Liver (tissue), 3 donors: ENCODE measurements around the gene ELN.

Experiments used
- RAD21 ChIP-seq, 2 donors: IDR thresholded peaks; 2 replicates each; pipeline ENCODE4 v1.6.1; 2016; ENCODE audit warnings: antibody characterized with exemption in 2 of 2, mild to moderate bottlenecking in 2 of 2
- TF ChIP-seq, protein P1 (sequence below): IDR thresholded peaks from 2 replicates; pipeline ENCODE4 v1.6.1; 2016; ENCODE audit warnings: antibody characterized with exemption
- TF ChIP-seq, protein P2 (sequence below): fragments of 150-350 bp; IDR thresholded peaks from 2 replicates; pipeline ENCODE4 v1.5.1; 2017; ENCODE audit warnings: improper control_type of control experiment, low read depth, low read length; ENCODE audit not compliant: missing input control
- TF ChIP-seq, protein P3 (sequence below): IDR thresholded peaks from 2 replicates; pipeline ENCODE4 v1.6.1; 2016; ENCODE audit warnings: antibody characterized with exemption, mild to moderate bottlenecking
- donor health status: healthy.
- donor health status: healthy.

DNA sequence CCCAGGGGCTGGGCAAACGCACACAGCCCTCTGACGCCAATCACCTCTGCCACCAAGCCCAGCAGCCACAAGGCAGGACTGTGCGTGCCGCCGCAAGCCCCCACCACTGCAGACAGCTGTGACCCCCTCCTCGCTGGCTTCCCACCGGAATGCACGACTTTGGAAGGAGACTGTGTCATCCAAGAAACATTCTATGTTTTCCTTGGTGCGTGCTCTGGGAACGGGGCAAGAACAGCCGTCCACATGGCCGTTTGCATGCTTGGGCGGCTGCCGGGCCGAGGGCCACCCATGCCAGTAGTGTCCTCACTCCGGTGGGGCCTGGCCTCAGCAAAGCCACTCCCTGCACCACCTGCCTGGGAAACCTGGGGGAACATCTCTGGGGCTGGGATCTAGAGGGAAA, 17.6 kb upstream of the ELN start:
- TF ChIP-seq, protein P1, sequence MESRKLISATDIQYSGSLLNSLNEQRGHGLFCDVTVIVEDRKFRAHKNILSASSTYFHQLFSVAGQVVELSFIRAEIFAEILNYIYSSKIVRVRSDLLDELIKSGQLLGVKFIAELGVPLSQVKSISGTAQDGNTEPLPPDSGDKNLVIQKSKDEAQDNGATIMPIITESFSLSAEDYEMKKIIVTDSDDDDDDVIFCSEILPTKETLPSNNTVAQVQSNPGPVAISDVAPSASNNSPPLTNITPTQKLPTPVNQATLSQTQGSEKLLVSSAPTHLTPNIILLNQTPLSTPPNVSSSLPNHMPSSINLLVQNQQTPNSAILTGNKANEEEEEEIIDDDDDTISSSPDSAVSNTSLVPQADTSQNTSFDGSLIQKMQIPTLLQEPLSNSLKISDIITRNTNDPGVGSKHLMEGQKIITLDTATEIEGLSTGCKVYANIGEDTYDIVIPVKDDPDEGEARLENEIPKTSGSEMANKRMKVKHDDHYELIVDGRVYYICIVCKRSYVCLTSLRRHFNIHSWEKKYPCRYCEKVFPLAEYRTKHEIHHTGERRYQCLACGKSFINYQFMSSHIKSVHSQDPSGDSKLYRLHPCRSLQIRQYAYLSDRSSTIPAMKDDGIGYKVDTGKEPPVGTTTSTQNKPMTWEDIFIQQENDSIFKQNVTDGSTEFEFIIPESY: no peak
- TF ChIP-seq, protein P2, sequence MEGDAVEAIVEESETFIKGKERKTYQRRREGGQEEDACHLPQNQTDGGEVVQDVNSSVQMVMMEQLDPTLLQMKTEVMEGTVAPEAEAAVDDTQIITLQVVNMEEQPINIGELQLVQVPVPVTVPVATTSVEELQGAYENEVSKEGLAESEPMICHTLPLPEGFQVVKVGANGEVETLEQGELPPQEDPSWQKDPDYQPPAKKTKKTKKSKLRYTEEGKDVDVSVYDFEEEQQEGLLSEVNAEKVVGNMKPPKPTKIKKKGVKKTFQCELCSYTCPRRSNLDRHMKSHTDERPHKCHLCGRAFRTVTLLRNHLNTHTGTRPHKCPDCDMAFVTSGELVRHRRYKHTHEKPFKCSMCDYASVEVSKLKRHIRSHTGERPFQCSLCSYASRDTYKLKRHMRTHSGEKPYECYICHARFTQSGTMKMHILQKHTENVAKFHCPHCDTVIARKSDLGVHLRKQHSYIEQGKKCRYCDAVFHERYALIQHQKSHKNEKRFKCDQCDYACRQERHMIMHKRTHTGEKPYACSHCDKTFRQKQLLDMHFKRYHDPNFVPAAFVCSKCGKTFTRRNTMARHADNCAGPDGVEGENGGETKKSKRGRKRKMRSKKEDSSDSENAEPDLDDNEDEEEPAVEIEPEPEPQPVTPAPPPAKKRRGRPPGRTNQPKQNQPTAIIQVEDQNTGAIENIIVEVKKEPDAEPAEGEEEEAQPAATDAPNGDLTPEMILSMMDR: no peak
- no peak for TF ChIP-seq RAD21 (IDR thresholded peaks at IDR 0.05)
- TF ChIP-seq, protein P3, sequence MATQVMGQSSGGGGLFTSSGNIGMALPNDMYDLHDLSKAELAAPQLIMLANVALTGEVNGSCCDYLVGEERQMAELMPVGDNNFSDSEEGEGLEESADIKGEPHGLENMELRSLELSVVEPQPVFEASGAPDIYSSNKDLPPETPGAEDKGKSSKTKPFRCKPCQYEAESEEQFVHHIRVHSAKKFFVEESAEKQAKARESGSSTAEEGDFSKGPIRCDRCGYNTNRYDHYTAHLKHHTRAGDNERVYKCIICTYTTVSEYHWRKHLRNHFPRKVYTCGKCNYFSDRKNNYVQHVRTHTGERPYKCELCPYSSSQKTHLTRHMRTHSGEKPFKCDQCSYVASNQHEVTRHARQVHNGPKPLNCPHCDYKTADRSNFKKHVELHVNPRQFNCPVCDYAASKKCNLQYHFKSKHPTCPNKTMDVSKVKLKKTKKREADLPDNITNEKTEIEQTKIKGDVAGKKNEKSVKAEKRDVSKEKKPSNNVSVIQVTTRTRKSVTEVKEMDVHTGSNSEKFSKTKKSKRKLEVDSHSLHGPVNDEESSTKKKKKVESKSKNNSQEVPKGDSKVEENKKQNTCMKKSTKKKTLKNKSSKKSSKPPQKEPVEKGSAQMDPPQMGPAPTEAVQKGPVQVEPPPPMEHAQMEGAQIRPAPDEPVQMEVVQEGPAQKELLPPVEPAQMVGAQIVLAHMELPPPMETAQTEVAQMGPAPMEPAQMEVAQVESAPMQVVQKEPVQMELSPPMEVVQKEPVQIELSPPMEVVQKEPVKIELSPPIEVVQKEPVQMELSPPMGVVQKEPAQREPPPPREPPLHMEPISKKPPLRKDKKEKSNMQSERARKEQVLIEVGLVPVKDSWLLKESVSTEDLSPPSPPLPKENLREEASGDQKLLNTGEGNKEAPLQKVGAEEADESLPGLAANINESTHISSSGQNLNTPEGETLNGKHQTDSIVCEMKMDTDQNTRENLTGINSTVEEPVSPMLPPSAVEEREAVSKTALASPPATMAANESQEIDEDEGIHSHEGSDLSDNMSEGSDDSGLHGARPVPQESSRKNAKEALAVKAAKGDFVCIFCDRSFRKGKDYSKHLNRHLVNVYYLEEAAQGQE: no peak
